Activated CD8-positive, alpha-beta T cell treated with anti-CD3 and anti-CD28 coated beads for 36 hours (primary cell): ENCODE data around the gene NHERF1. TPM values are rescaled to one million over a fixed set of nuclear protein-coding genes. Genes with fewer than 3 reads are reported as not detected.
A peak's percentile ranks its signal among the peaks of the same experiment; 100 is the strongest.

Source experiments
- ATAC-seq: fragments of 200-7000 bp; cut with Tn5 transposase; one replicate; pipeline ENCODE4 v1.10.0; 2021; ENCODE audit warnings: mild to moderate bottlenecking, moderate library complexity
- CTCF ChIA-PET: fragments of 350-600 bp; sonication (Branson Sonifier 250); formaldehyde crosslinking; loops from one replicate; lab custom pipeline; 2021; ENCODE audit warnings: antibody characterized with exemption; lab: Charles Lee
- POLR2A ChIA-PET: fragments of 350-600 bp; sonication (Branson Sonifier 250); formaldehyde crosslinking; loops from one replicate; lab custom pipeline; 2021; ENCODE audit warnings: antibody characterized with exemption; lab: Charles Lee
- DNase-seq: peaks from one replicate; pipeline ENCODE4 v3.0.0-alpha.2; 2020
- H3K27ac Mint-ChIP-seq: one replicate; pipeline ENCODE4 v1.8.0; 2021; ENCODE audit warnings: mild to moderate bottlenecking, mixed read lengths
- H3K27me3 Mint-ChIP-seq: one replicate; pipeline ENCODE4 v1.8.0; 2021; ENCODE audit warnings: mixed read lengths
- H3K36me3 Mint-ChIP-seq: one replicate; pipeline ENCODE4 v1.8.0; 2021; ENCODE audit warnings: low read depth, mixed read lengths
- H3K4me1 Mint-ChIP-seq: one replicate; pipeline ENCODE4 v1.8.0; 2021; ENCODE audit warnings: low read depth, mixed read lengths
- H3K4me3 Mint-ChIP-seq: one replicate; pipeline ENCODE4 v1.8.0; 2021; ENCODE audit warnings: mild to moderate bottlenecking, moderate library complexity, mixed read lengths
- H3K9me3 Mint-ChIP-seq: one replicate; pipeline ENCODE4 v1.8.0; 2021; ENCODE audit warnings: mixed read lengths
- CTCF ChIP-seq: fragments of 200-600 bp; IDR thresholded peaks from one replicate; pipeline ENCODE4 v1.8.0; 2022; ENCODE audit warnings: antibody characterized with exemption, mild to moderate bottlenecking
- intact Hi-C: fragments of 100-400 bp; cut with micrococcal nuclease; formaldehyde crosslinking; loops from one replicate; pipeline ENCODE4 v1.10.0; 2022
- total RNA-seq, 2 experiments: library from RNA; stranded (reverse); gene quantifications; one replicate each; pipeline ENCODE4 v1.2.3, GENCODE V29; 2021

NHERF1 gene
- total RNA-seq, 2 experiments from 2014 or later: 143 to 150 TPM

- Mint-ChIP-seq H3K4me1 (peaks cover 55% of the 10 kb centered on the region), H3K4me3 (peak overlapping the region; percentile 100), H3K27ac (peak overlapping the region; percentile 96), H3K9me3 (no peaks in the 10 kb centered on the region), H3K36me3 (peaks cover 41% of the 10 kb centered on the region), H3K27me3 (no peaks in the 10 kb centered on the region)
- no peak for TF ChIP-seq CTCF
- CTCF ChIA-PET: interaction anchor here (1.1 to 8.9 kb wide), 9 partner anchors 13 to 118 kb away, joined by 3 to 110 read pairs (median 10); no protein-coding TSS in a partner anchor
- intact Hi-C loops: no loop called here
- ATAC-seq (no peak), DNase-seq (no peak)
- POLR2A ChIA-PET: interaction anchor here (1.0 to 2.9 kb wide), 5 partner anchors 11 to 30 kb away, joined by 3 to 18 read pairs (median 8); no protein-coding TSS in a partner anchor
These were observed 27.1 kb downstream of the NHERF1 start for GRCh38 chr17:74775409-74776043.

- TF ChIP-seq CTCF: no peak
- Mint-ChIP-seq H3K4me1 (peaks cover 57% of the 10 kb centered on the region), H3K9me3 (no peaks in the 10 kb centered on the region), H3K36me3 (peaks cover 35% of the 10 kb centered on the region), H3K27me3 (no peaks in the 10 kb centered on the region), H3K27ac (peak within 1 kb of the TSS; percentile 96), H3K4me3 (peak within 1 kb of the TSS; percentile 100)
- ATAC-seq (peak; percentile 75), DNase-seq (peak; percentile 98)
- POLR2A ChIA-PET: interaction anchor here (0.8 to 2.9 kb wide), 9 partner anchors 12 to 38 kb away, joined by 3 to 18 read pairs (median 6); no protein-coding TSS in a partner anchor
- intact Hi-C loops: no loop called here
- CTCF ChIA-PET: interaction anchor here (0.9 to 8.9 kb wide), 12 partner anchors 10 to 119 kb away, joined by 3 to 110 read pairs (median 8); no protein-coding TSS in a partner anchor
These were observed 27.9 kb downstream of the NHERF1 start, which contains the start of gene NAT9 for GRCh38 chr17:74776044-74776962. Gene NAT9 (minus strand): TSS chr17:74776345. CDS start chr17:74775698, 647 bp downstream.

GRCh38 chr17:74776990-74777389 lies 28.6 kb downstream of the NHERF1 start:
- Mint-ChIP-seq H3K27me3 (no peaks in the 10 kb centered on the region), H3K9me3 (no peaks in the 10 kb centered on the region), H3K36me3 (peaks cover 34% of the 10 kb centered on the region), H3K4me1 (peaks cover 63% of the 10 kb centered on the region), H3K4me3 (peak overlapping the region; percentile 100), H3K27ac (peak overlapping the region; percentile 58)
- ATAC-seq (no peak), DNase-seq (no peak)
- CTCF ChIA-PET: interaction anchor here (0.9 to 8.9 kb wide), 11 partner anchors 9 to 120 kb away, joined by 3 to 110 read pairs (median 6); no protein-coding TSS in a partner anchor
- intact Hi-C loops: no loop called here
- TF ChIP-seq CTCF: no peak
- POLR2A ChIA-PET: interaction anchor here (0.8 to 2.9 kb wide), 7 partner anchors 12 to 38 kb away, joined by 3 to 18 read pairs (median 6); no protein-coding TSS in a partner anchor

- peak overlapping the region; percentile 46 for H3K27ac Mint-ChIP-seq
These were observed 29.6 kb downstream of the NHERF1 start for GRCh38 chr17:74777901-74778515.

More at GRCh38 chr17:74777901-74778515, 29.6 kb downstream of the NHERF1 start:
- Mint-ChIP-seq H3K4me3 (peak overlapping the region; percentile 51), H3K4me1 (peaks cover 60% of the 10 kb centered on the region), H3K9me3 (no peaks in the 10 kb centered on the region), H3K36me3 (peaks cover 25% of the 10 kb centered on the region), H3K27me3 (no peaks in the 10 kb centered on the region)
- ATAC-seq (no peak), DNase-seq (no peak)
- CTCF ChIA-PET: interaction anchor here (1.2 to 6.5 kb wide), 7 partner anchors 14 to 121 kb away, joined by 5 to 76 read pairs (median 11); partner anchors contain the start of gene RAB37
- POLR2A ChIA-PET: interaction anchor here (1.0 to 1.4 kb wide), 2 partner anchors 8 to 34 kb away, joined by 3 to 4 read pairs; no protein-coding TSS in a partner anchor
- intact Hi-C loops: no loop called here
- TF ChIP-seq CTCF: no peak
